H9 (cell line): ENCODE results near the gene KCNJ14. TPM values are rescaled to one million over a fixed set of nuclear protein-coding genes. Genes with fewer than 3 reads are reported as not detected.
A peak's percentile ranks its signal among the peaks of the same experiment; 100 is the strongest.

Experiments used
- DNase-seq: peaks from one replicate; pipeline ENCODE4 v3.0.0-alpha.2; 2017
- H2AFZ ChIP-seq: one replicate; pipeline ENCODE4 v1.6.1; 2013; ENCODE audit warnings: mild to moderate bottlenecking, low read length, control low read depth, moderate library complexity
- H2AK5ac ChIP-seq: 2 replicates; pipeline ENCODE4 v1.6.1; 2013; ENCODE audit warnings: low read length, control low read depth, mixed read lengths; ENCODE audit not compliant: insufficient read length
- H2BK120ac ChIP-seq: one replicate; pipeline ENCODE4 v1.6.1; 2013; ENCODE audit warnings: low read depth, mild to moderate bottlenecking, low read length, control low read depth, inconsistent platforms; ENCODE audit not compliant: poor library complexity, severe bottlenecking
- H2BK12ac ChIP-seq: 2 replicates; pipeline ENCODE4 v1.6.1; 2013; ENCODE audit warnings: low read length, control low read depth, mixed read lengths, low read depth; ENCODE audit not compliant: insufficient read length
- H2BK15ac ChIP-seq: 2 replicates; pipeline ENCODE4 v1.6.1; 2013; ENCODE audit warnings: low read depth, low read length, control low read depth
- H2BK20ac ChIP-seq: one replicate; pipeline ENCODE4 v1.6.1; 2013; ENCODE audit warnings: low read depth, mild to moderate bottlenecking, low read length, control low read depth, inconsistent platforms; ENCODE audit not compliant: poor library complexity, severe bottlenecking
- H2BK5ac ChIP-seq: 2 replicates; pipeline ENCODE4 v1.6.1; 2013; ENCODE audit warnings: low read length, control low read depth, mixed read lengths; ENCODE audit not compliant: insufficient read length
- H3K14ac ChIP-seq: 2 replicates; pipeline ENCODE4 v1.6.1; 2013; ENCODE audit warnings: low read length, control low read depth; ENCODE audit not compliant: insufficient read depth
- H3K18ac ChIP-seq: 2 replicates; pipeline ENCODE4 v1.6.1; 2013; ENCODE audit warnings: low read depth, mild to moderate bottlenecking, mixed read lengths, low read length, control low read depth; ENCODE audit not compliant: insufficient read length
- H3K23ac ChIP-seq: 2 replicates; pipeline ENCODE4 v1.6.1; 2013; ENCODE audit warnings: low read length, control low read depth, mixed read lengths, low read depth; ENCODE audit not compliant: insufficient read length
- H3K23me2 ChIP-seq: 2 replicates; pipeline ENCODE4 v1.6.1; 2013; ENCODE audit warnings: low read depth, mild to moderate bottlenecking, mixed read lengths, low read length, control low read depth; ENCODE audit not compliant: insufficient read length, poor library complexity, severe bottlenecking
- H3K27ac ChIP-seq: 2 replicates; pipeline ENCODE4 v1.5.1; 2013; ENCODE audit warnings: low read length, control low read depth, mixed read lengths, low read depth; ENCODE audit not compliant: insufficient read length
- H3K27me3 ChIP-seq: 2 replicates; pipeline ENCODE4 v1.6.1; 2013; ENCODE audit warnings: low read length, control low read depth, inconsistent platforms; ENCODE audit not compliant: insufficient read depth
- H3K4ac ChIP-seq: 2 replicates; pipeline ENCODE4 v1.6.1; 2013; ENCODE audit warnings: low read depth, mild to moderate bottlenecking, control low read depth, inconsistent platforms, low read length, moderate library complexity
- H3K4me1 ChIP-seq: 2 replicates; pipeline ENCODE4 v1.6.1; 2013; ENCODE audit warnings: low read length, control low read depth, inconsistent platforms; ENCODE audit not compliant: insufficient read depth
- H3K4me2 ChIP-seq: 2 replicates; pipeline ENCODE4 v1.6.1; 2013; ENCODE audit warnings: low read length, control low read depth, mixed read lengths; ENCODE audit not compliant: insufficient read length, insufficient read depth
- H3K56ac ChIP-seq: 2 replicates; pipeline ENCODE4 v1.6.1; 2013; ENCODE audit warnings: low read depth, mild to moderate bottlenecking, mixed read lengths, low read length, control low read depth; ENCODE audit not compliant: insufficient read length
- H3K79me1 ChIP-seq: 2 replicates; pipeline ENCODE4 v1.6.1; 2013; ENCODE audit warnings: low read depth, mild to moderate bottlenecking, moderate library complexity, low read length, control low read depth, inconsistent platforms; ENCODE audit not compliant: insufficient read depth, poor library complexity, severe bottlenecking
- H3K79me2 ChIP-seq: 2 replicates; pipeline ENCODE4 v1.6.1; 2013; ENCODE audit warnings: low read length, control low read depth, inconsistent platforms; ENCODE audit not compliant: insufficient read depth
- H3K9ac ChIP-seq: 2 replicates; pipeline ENCODE4 v1.6.1; 2013; ENCODE audit warnings: low read length, control low read depth, mixed read lengths; ENCODE audit not compliant: insufficient read length; ENCODE audit errors: extremely low read depth
- H3K9me3 ChIP-seq: one replicate; pipeline ENCODE4 v1.6.1; 2013; ENCODE audit warnings: low read depth, low read length, inconsistent platforms; ENCODE audit not compliant: control insufficient read depth
- H3T11ph ChIP-seq: one replicate; pipeline ENCODE4 v1.6.1; 2013; ENCODE audit warnings: mild to moderate bottlenecking, low read length, control low read depth, inconsistent platforms
- H4K20me1 ChIP-seq: one replicate; pipeline ENCODE4 v1.6.1; 2013; ENCODE audit not compliant: control insufficient read depth, insufficient read length, insufficient read depth
- H4K5ac ChIP-seq: 2 replicates; pipeline ENCODE4 v1.6.1; 2013; ENCODE audit warnings: low read depth, mild to moderate bottlenecking, mixed read lengths, low read length, control low read depth; ENCODE audit not compliant: insufficient read length
- H4K8ac ChIP-seq: replicated peaks from 2 replicates; pipeline ENCODE4 v1.6.1; 2013; ENCODE audit warnings: low read length, control low read depth, mixed read lengths, low read depth; ENCODE audit not compliant: insufficient read length
- H4K91ac ChIP-seq: 2 replicates; pipeline ENCODE4 v1.6.1; 2013; ENCODE audit warnings: low read depth, mild to moderate bottlenecking, moderate library complexity, mixed read lengths, low read length, control low read depth; ENCODE audit not compliant: insufficient read length
- H3K27ac Mint-ChIP-seq, 3 experiments: 2 replicates in 2 of 3; 3 replicates in 1 of 3; pipeline ENCODE4 v1.8.0; 2020 to 2021; ENCODE audit warnings: mixed read lengths in 3 of 3, mild to moderate bottlenecking in 1 of 3, moderate library complexity in 1 of 3
- H3K27me3 Mint-ChIP-seq: 2 replicates; pipeline ENCODE4 v1.8.0; 2021; ENCODE audit warnings: low read depth, mild to moderate bottlenecking, moderate library complexity, mixed read lengths
- H3K36me3 Mint-ChIP-seq, 3 experiments: 2 replicates in 2 of 3; 3 replicates in 1 of 3; pipeline ENCODE4 v1.8.0; 2020 to 2021; ENCODE audit warnings: low read depth in 3 of 3, mixed read lengths in 3 of 3; ENCODE audit not compliant: insufficient read depth in 1 of 3
- H3K4me1 Mint-ChIP-seq, 2 experiments: 2 replicates each; pipeline ENCODE4 v1.8.0; 2020; ENCODE audit warnings: mixed read lengths in 2 of 2
- H3K4me3 Mint-ChIP-seq, 2 experiments: 2 replicates in 1 of 2; 3 replicates in 1 of 2; pipeline ENCODE4 v1.8.0; 2020 to 2021; ENCODE audit warnings: mild to moderate bottlenecking in 2 of 2, mixed read lengths in 2 of 2, moderate library complexity in 1 of 2
- H3K9me3 Mint-ChIP-seq, 2 experiments: 2 replicates in 1 of 2; 3 replicates in 1 of 2; pipeline ENCODE4 v1.8.0; 2020; ENCODE audit warnings: mild to moderate bottlenecking in 2 of 2, mixed read lengths in 2 of 2, moderate library complexity in 1 of 2
- CTCF ChIP-seq: fragments of 200-600 bp; sonication (generic); conservative IDR thresholded peaks from 3 replicates; pipeline ENCODE4 v1.8.0; 2021; ENCODE audit warnings: antibody characterized with exemption, mild to moderate bottlenecking
- WGBS: extraction: QIAGEN DNeasy Blood & Tissue Kit; methylation state at CpG from one replicate; pipeline ENCODE4 v1.1.7; 2013; ENCODE audit warnings: missing lambda C conversion rate, low lambda C conversion rate, mixed read lengths; ENCODE audit not compliant: insufficient read length; ENCODE audit errors: extremely low coverage; 5-methylcytosine and 5-hydroxymethylcytosine counted together
- total RNA-seq: library from RNA; stranded (reverse); gene quantifications from 2 replicates; pipeline ENCODE4 v1.2.1, GENCODE V29; 2021

KCNJ14 gene
- total RNA-seq, 1 experiment from 2014 or later = 1.2 TPM

DNA sequence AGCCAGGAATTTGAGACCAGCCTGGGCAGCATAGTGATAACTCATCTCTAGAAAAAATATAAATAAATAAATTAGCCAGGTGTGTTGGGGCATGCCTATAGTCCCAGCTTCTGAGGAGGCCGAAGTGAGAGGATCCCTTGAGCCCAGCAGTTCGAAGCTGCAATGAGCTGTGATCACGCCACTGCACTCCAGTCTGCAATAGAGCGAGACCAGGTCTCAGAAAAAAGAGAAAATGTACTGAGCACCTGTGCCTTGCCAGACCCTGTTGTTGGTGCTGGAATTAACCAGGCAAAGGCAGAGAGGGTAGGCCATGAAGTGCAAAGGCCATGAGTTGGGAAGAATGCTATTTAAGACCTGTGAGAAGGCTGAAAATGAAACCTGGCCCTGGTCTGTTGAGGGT is 16.5 kb downstream of the KCNJ14 start:
- Histone ChIP-seq H3K79me1 (peaks cover 2% of the 10 kb centered on the region), H2BK120ac (no peak overlapping the region), H2BK12ac (no peak overlapping the region), H3K18ac (no peak overlapping the region), H2BK20ac (no peak overlapping the region), H2BK15ac (no peak overlapping the region), H4K5ac (no peak overlapping the region), H2AFZ (no peak overlapping the region), H3T11ph (no peak overlapping the region), H3K9ac (no peak overlapping the region), H2BK5ac (no peak overlapping the region), H3K27me3 (no peaks in the 10 kb centered on the region), H3K79me2 (no peaks in the 10 kb centered on the region; the same call in 1 of the 2 replicates), H4K91ac (no peak overlapping the region), H3K4ac (no peak overlapping the region), H2AK5ac (no peak overlapping the region), H4K20me1 (no peaks in the 10 kb centered on the region), H3K27ac (no peak overlapping the region), H3K23me2 (no peaks in the 10 kb centered on the region), H3K56ac (no peak overlapping the region), H3K9me3 (no peaks in the 10 kb centered on the region), H3K4me2 (no peak overlapping the region), H3K23ac (no peak overlapping the region), H4K8ac (no peak overlapping the region), H3K14ac (no peak overlapping the region), H3K4me1 (no peaks in the 10 kb centered on the region)
- no peak for DNase-seq
- H3K27ac Mint-ChIP-seq = no peak overlapping the region
- H3K4me3 Mint-ChIP-seq = peak overlapping the region in 1 of 2 experiments; percentile 84; a peak in 2 of 5 replicates
- peaks cover 51 to 70% (median 65%) of the 10 kb centered on the region in 3 experiments for H3K36me3 Mint-ChIP-seq
- no CpG with 5 or more reads among the region's 4 CpGs for WGBS
- H3K27me3 Mint-ChIP-seq = no peaks in the 10 kb centered on the region
- H3K4me1 Mint-ChIP-seq = peaks cover 6 to 16% of the 10 kb centered on the region in 2 experiments
- no peak for TF ChIP-seq CTCF
- no peaks in the 10 kb centered on the region; a peak in 2 of 5 replicates for H3K9me3 Mint-ChIP-seq
